Activated CD4-positive, alpha-beta T cell treated with anti-CD3 and anti-CD28 coated beads, Interleukin-2, Interleukin-4, amounts not matched to agents 100 ng/mL and 50 ng/mL, durations not matched to agents 16 hours and 8 hours (primary cell): ENCODE results near the gene BSN.
"Not testable (repeated sequence)": the region's sequence is repeated elsewhere in the genome, so short reads cannot be mapped to it uniquely, and the experiment has no call there.

Source experiments
- DNase-seq: peaks from one replicate; pipeline ENCODE4 v3.0.0-alpha.2; 2020; ENCODE audit warnings: low spot score

BSN gene

GRCh38 chr3:49673715-49674496, 119.6 kb downstream of the BSN start, which contains the start of gene APEH:
APEH (plus strand) TSS chr3:49674351; CDS start chr3:49674402, 51 bp downstream.
- DNase-seq = peak; percentile 99

- no peak for DNase-seq
These were observed 120.3 kb downstream of the BSN start for GRCh38 chr3:49674497-49674983.

GRCh38 chr3:49675912-49676311, 121.6 kb downstream of the BSN start:
- no peak for DNase-seq

GRCh38 chr3:49680493-49681231, 126.4 kb downstream of the BSN start:
- no peak for DNase-seq

- DNase-seq = no peak
These were observed 126.9 kb downstream of the BSN start for GRCh38 chr3:49681232-49681522.

- no peak for DNase-seq
These were observed 127.3 kb downstream of the BSN start for GRCh38 chr3:49681543-49681942.

GRCh38 chr3:49683162-49683561, 128.9 kb downstream of the BSN start:
- DNase-seq = no peak

GRCh38 chr3:49684453-49684852, 130.2 kb downstream of the BSN start:
- not testable (repeated sequence) for DNase-seq

- not testable (repeated sequence) for DNase-seq
These were observed 130.8 kb downstream of the BSN start for GRCh38 chr3:49685103-49685502.

GRCh38 chr3:49685846-49686245, 131.6 kb downstream of the BSN start:
- DNase-seq = not testable (repeated sequence)

GRCh38 chr3:49686346-49686745, 132.1 kb downstream of the BSN start:
- not testable (repeated sequence) for DNase-seq

- peak; percentile 30 for DNase-seq
These were observed 132.6 kb downstream of the BSN start for GRCh38 chr3:49686769-49687423.

- DNase-seq = not testable (repeated sequence)
These were observed 133.1 kb downstream of the BSN start for GRCh38 chr3:49687424-49687795.

- not testable (repeated sequence) for DNase-seq
These were observed 134.2 kb downstream of the BSN start for GRCh38 chr3:49688338-49689045.

- peak; percentile 93 for DNase-seq
These were observed 135.0 kb downstream of the BSN start, which contains the start of the genes MST1 and RNF123 for GRCh38 chr3:49689046-49689907. MST1 (minus strand) TSS chr3:49689474; CDS start chr3:49688691, 783 bp downstream. RNF123 (plus strand) TSS chr3:49689557; CDS start chr3:49691166, 1,609 bp downstream.

GRCh38 chr3:49689908-49690624, 135.8 kb downstream of the BSN start:
- not testable (repeated sequence) for DNase-seq

- not testable (repeated sequence) for DNase-seq
These were observed 136.6 kb downstream of the BSN start for GRCh38 chr3:49690856-49691255.

- DNase-seq = not testable (repeated sequence)
These were observed 137.2 kb downstream of the BSN start for GRCh38 chr3:49691481-49691880.

GRCh38 chr3:49694409-49695070, 140.3 kb downstream of the BSN start:
- DNase-seq = not testable (repeated sequence)
